Endodermal cell (in vitro differentiated cells): ENCODE results near the gene OTOGL. TPM values are rescaled to one million over a fixed set of nuclear protein-coding genes. Genes with fewer than 3 reads are reported as not detected.

Experiments
- DNase-seq: peaks from one replicate; pipeline ENCODE4 v3.0.0-alpha.2; 2017
- H3K27ac ChIP-seq: 2 replicates; pipeline ENCODE4 v1.5.1; 2013; ENCODE audit warnings: mild to moderate bottlenecking, low read depth, low read length, moderate library complexity
- H3K27me3 ChIP-seq: 2 replicates; pipeline ENCODE4 v1.6.1; 2013; ENCODE audit warnings: mild to moderate bottlenecking, low read length, moderate library complexity; ENCODE audit not compliant: insufficient read depth, control insufficient read depth, poor library complexity, severe bottlenecking
- H3K36me3 ChIP-seq: 2 replicates; pipeline ENCODE4 v1.7.0; 2013; ENCODE audit warnings: mild to moderate bottlenecking, low read length, moderate library complexity; ENCODE audit not compliant: control insufficient read depth, insufficient read depth
- H3K4me1 ChIP-seq: one replicate; pipeline ENCODE4 v1.7.0; 2013; ENCODE audit warnings: low read length; ENCODE audit not compliant: control insufficient read depth, insufficient read depth
- H3K4me3 ChIP-seq: 2 replicates; pipeline ENCODE4 v1.5.1; 2013; ENCODE audit warnings: mild to moderate bottlenecking, low read length, moderate library complexity
- H3K9ac ChIP-seq: 2 replicates; pipeline ENCODE4 v1.6.1; 2013; ENCODE audit warnings: mild to moderate bottlenecking, low read length, moderate library complexity; ENCODE audit not compliant: poor library complexity, severe bottlenecking; ENCODE audit errors: extremely low read depth
- H3K9me3 ChIP-seq: 2 replicates; pipeline ENCODE4 v1.6.1; 2013; ENCODE audit warnings: mild to moderate bottlenecking, low read length, moderate library complexity; ENCODE audit not compliant: control insufficient read depth
- H3K27ac Mint-ChIP-seq: 2 replicates; pipeline ENCODE4 v1.8.0; 2020; ENCODE audit warnings: mixed read lengths
- H3K27me3 Mint-ChIP-seq: 2 replicates; pipeline ENCODE4 v1.8.0; 2021; ENCODE audit warnings: mild to moderate bottlenecking, mixed read lengths; ENCODE audit not compliant: insufficient read depth
- H3K36me3 Mint-ChIP-seq: 2 replicates; pipeline ENCODE4 v1.8.0; 2020; ENCODE audit warnings: low read depth, mixed read lengths
- H3K4me1 Mint-ChIP-seq: 2 replicates; pipeline ENCODE4 v1.8.0; 2020; ENCODE audit warnings: mixed read lengths
- H3K4me3 Mint-ChIP-seq: 2 replicates; pipeline ENCODE4 v1.8.0; 2020; ENCODE audit warnings: mild to moderate bottlenecking, moderate library complexity, mixed read lengths
- H3K9me3 Mint-ChIP-seq: 2 replicates; pipeline ENCODE4 v1.8.0; 2020; ENCODE audit warnings: mild to moderate bottlenecking, mixed read lengths
- CTCF ChIP-seq: fragments of 200-600 bp; sonication (generic); conservative IDR thresholded peaks from 2 replicates; pipeline ENCODE4 v1.5.0; 2021; ENCODE audit warnings: antibody characterized with exemption, mild to moderate bottlenecking
- WGBS, 2 experiments: methylation state at CpG; one replicate each; pipeline versions ENCODE4 v1.1.5 to v1.1.7; 2013; ENCODE audit warnings: missing lambda C conversion rate in 2 of 2, mixed read lengths in 1 of 2; ENCODE audit not compliant: insufficient coverage in 1 of 2, insufficient read length in 1 of 2; 5-methylcytosine and 5-hydroxymethylcytosine counted together
- total RNA-seq, 2 donors: library from RNA; stranded (reverse); fragmentation: NEBNext Ultra II Directional in 1 of 2; extraction: Animal tissue kit (Norgen Biotek cat#: 25700) in 1 of 2; gene quantifications; 2 replicates in 1 of 2; 3 replicates in 1 of 2; pipeline ENCODE4 v1.2.1, GENCODE V29; 2021

OTOGL gene
- total RNA-seq, 2 donors from 2014 or later, result 2.4 to 11.4 TPM

- H3K27me3 ChIP-seq, result no peaks in the 10 kb centered on the region
- DNase-seq, result no peak
- Mint-ChIP-seq H3K27ac (no peak overlapping the region), H3K36me3 (no peaks in the 10 kb centered on the region), H3K4me1 (no peaks in the 10 kb centered on the region), H3K27me3 (no peaks in the 10 kb centered on the region), H3K4me3 (no peak overlapping the region), H3K9me3 (no peaks in the 10 kb centered on the region)
- no peak overlapping the region for H3K4me3 ChIP-seq
- no peaks in the 10 kb centered on the region for H3K9me3 ChIP-seq
- WGBS, 2 experiments, result 90 to 91% methylated on average over 4 of the region's 4 CpGs
- H3K4me1 ChIP-seq, result no peaks in the 10 kb centered on the region
- no peak for TF ChIP-seq CTCF
- no peak overlapping the region for H3K27ac ChIP-seq
- no peaks in the 10 kb centered on the region for H3K36me3 ChIP-seq
- H3K9ac ChIP-seq, result no peak overlapping the region
Measured at GRCh38 chr12:80161612-80162011, 62.3 kb downstream of the OTOGL start.

GRCh38 chr12:80162177-80162576, 62.8 kb downstream of the OTOGL start:
- TF ChIP-seq CTCF, result no peak
- H3K4me3 Mint-ChIP-seq, result no peak overlapping the region
- WGBS, 2 experiments, result 89% methylated on average over 1 of the region's 2 CpGs; no CpG with 5 or more reads in 1 of the 2 experiments

GRCh38 chr12:80165746-80166145, 66.4 kb downstream of the OTOGL start:
- Histone ChIP-seq H3K4me1 (no peaks in the 10 kb centered on the region), H3K27ac (no peak overlapping the region), H3K9me3 (no peaks in the 10 kb centered on the region), H3K36me3 (no peaks in the 10 kb centered on the region), H3K9ac (no peak overlapping the region), H3K27me3 (no peaks in the 10 kb centered on the region), H3K4me3 (no peak overlapping the region)
- Mint-ChIP-seq H3K4me3 (no peak overlapping the region), H3K4me1 (no peaks in the 10 kb centered on the region), H3K36me3 (no peaks in the 10 kb centered on the region), H3K27ac (no peak overlapping the region), H3K9me3 (no peaks in the 10 kb centered on the region), H3K27me3 (no peaks in the 10 kb centered on the region)
- TF ChIP-seq CTCF, result no peak
- no peak for DNase-seq

More at GRCh38 chr12:80162177-80162576, 62.8 kb downstream of the OTOGL start:
- no peaks in the 10 kb centered on the region for H3K27me3 Mint-ChIP-seq
- no peaks in the 10 kb centered on the region for H3K4me1 ChIP-seq
- no peak overlapping the region for H3K27ac ChIP-seq
- no peaks in the 10 kb centered on the region for H3K9me3 Mint-ChIP-seq
- DNase-seq, result no peak
- no peaks in the 10 kb centered on the region for H3K36me3 Mint-ChIP-seq
- no peak overlapping the region for H3K9ac ChIP-seq
- H3K27ac Mint-ChIP-seq, result no peak overlapping the region
- H3K4me1 Mint-ChIP-seq, result no peaks in the 10 kb centered on the region
- no peaks in the 10 kb centered on the region for H3K27me3 ChIP-seq
- H3K36me3 ChIP-seq, result no peaks in the 10 kb centered on the region
- H3K9me3 ChIP-seq, result no peaks in the 10 kb centered on the region
- no peak overlapping the region for H3K4me3 ChIP-seq
